Endodermal cell (in vitro differentiated cells): ENCODE measurements around the gene ATE1. TPM values are rescaled to one million over a fixed set of nuclear protein-coding genes. Genes with fewer than 3 reads are reported as not detected.

ENCODE experiments used
- DNase-seq: peaks from one replicate; pipeline ENCODE4 v3.0.0-alpha.2; 2017
- H3K27ac ChIP-seq: 2 replicates; pipeline ENCODE4 v1.5.1; 2013; ENCODE audit warnings: mild to moderate bottlenecking, low read depth, low read length, moderate library complexity
- H3K27me3 ChIP-seq: 2 replicates; pipeline ENCODE4 v1.6.1; 2013; ENCODE audit warnings: mild to moderate bottlenecking, low read length, moderate library complexity; ENCODE audit not compliant: insufficient read depth, control insufficient read depth, poor library complexity, severe bottlenecking
- H3K36me3 ChIP-seq: 2 replicates; pipeline ENCODE4 v1.7.0; 2013; ENCODE audit warnings: mild to moderate bottlenecking, low read length, moderate library complexity; ENCODE audit not compliant: control insufficient read depth, insufficient read depth
- H3K4me1 ChIP-seq: one replicate; pipeline ENCODE4 v1.7.0; 2013; ENCODE audit warnings: low read length; ENCODE audit not compliant: control insufficient read depth, insufficient read depth
- H3K4me3 ChIP-seq: 2 replicates; pipeline ENCODE4 v1.5.1; 2013; ENCODE audit warnings: mild to moderate bottlenecking, low read length, moderate library complexity
- H3K9ac ChIP-seq: 2 replicates; pipeline ENCODE4 v1.6.1; 2013; ENCODE audit warnings: mild to moderate bottlenecking, low read length, moderate library complexity; ENCODE audit not compliant: poor library complexity, severe bottlenecking; ENCODE audit errors: extremely low read depth
- H3K9me3 ChIP-seq: 2 replicates; pipeline ENCODE4 v1.6.1; 2013; ENCODE audit warnings: mild to moderate bottlenecking, low read length, moderate library complexity; ENCODE audit not compliant: control insufficient read depth
- H3K27ac Mint-ChIP-seq: 2 replicates; pipeline ENCODE4 v1.8.0; 2020; ENCODE audit warnings: mixed read lengths
- H3K27me3 Mint-ChIP-seq: 2 replicates; pipeline ENCODE4 v1.8.0; 2021; ENCODE audit warnings: mild to moderate bottlenecking, mixed read lengths; ENCODE audit not compliant: insufficient read depth
- H3K36me3 Mint-ChIP-seq: 2 replicates; pipeline ENCODE4 v1.8.0; 2020; ENCODE audit warnings: low read depth, mixed read lengths
- H3K4me1 Mint-ChIP-seq: 2 replicates; pipeline ENCODE4 v1.8.0; 2020; ENCODE audit warnings: mixed read lengths
- H3K4me3 Mint-ChIP-seq: 2 replicates; pipeline ENCODE4 v1.8.0; 2020; ENCODE audit warnings: mild to moderate bottlenecking, moderate library complexity, mixed read lengths
- H3K9me3 Mint-ChIP-seq: 2 replicates; pipeline ENCODE4 v1.8.0; 2020; ENCODE audit warnings: mild to moderate bottlenecking, mixed read lengths
- WGBS, 2 experiments: methylation state at CpG; one replicate each; pipeline versions ENCODE4 v1.1.5 to v1.1.7; 2013; ENCODE audit warnings: missing lambda C conversion rate in 2 of 2, mixed read lengths in 1 of 2; ENCODE audit not compliant: insufficient coverage in 1 of 2, insufficient read length in 1 of 2; 5-methylcytosine and 5-hydroxymethylcytosine counted together
- total RNA-seq, 2 donors: library from RNA; stranded (reverse); fragmentation: NEBNext Ultra II Directional in 1 of 2; extraction: Animal tissue kit (Norgen Biotek cat#: 25700) in 1 of 2; gene quantifications; 2 replicates in 1 of 2; 3 replicates in 1 of 2; pipeline ENCODE4 v1.2.1, GENCODE V29; 2021
- TF ChIP-seq, protein P1 (sequence below): fragments of 200-600 bp; sonication (generic); conservative IDR thresholded peaks from 2 replicates; pipeline ENCODE4 v1.5.0; 2021; ENCODE audit warnings: antibody characterized with exemption, mild to moderate bottlenecking

Gene ATE1
- total RNA-seq, 2 donors from 2014 or later, result 31.2 to 32.2 TPM

DNA sequence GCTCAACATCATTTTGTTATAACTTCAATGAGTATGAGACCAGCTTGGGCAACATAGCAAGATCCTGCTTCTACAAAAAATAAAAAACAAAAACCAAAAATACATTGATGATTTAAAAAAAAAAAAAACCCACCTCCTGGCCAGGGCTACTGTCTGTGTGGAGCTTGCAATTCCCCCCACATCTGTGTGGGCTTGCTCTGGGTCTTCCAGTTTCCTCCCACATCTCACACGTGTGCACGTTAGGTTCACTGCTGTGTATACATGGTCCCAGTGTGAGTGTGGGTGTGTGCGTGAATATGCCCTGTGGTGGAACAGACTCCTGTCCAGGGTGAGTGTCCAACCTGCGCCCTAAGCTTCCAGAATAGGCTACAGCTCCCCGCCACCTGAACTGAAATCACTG is 41.6 kb downstream of the ATE1 start:
- no peak overlapping the region for H3K27ac ChIP-seq
- Mint-ChIP-seq H3K36me3 (peaks cover 25% of the 10 kb centered on the region), H3K4me1 (peaks cover 23% of the 10 kb centered on the region), H3K4me3 (no peak overlapping the region), H3K27me3 (no peaks in the 10 kb centered on the region), H3K9me3 (no peaks in the 10 kb centered on the region), H3K27ac (no peak overlapping the region)
- no peaks in the 10 kb centered on the region for H3K9me3 ChIP-seq
- H3K27me3 ChIP-seq, result no peaks in the 10 kb centered on the region
- TF ChIP-seq, protein P1, sequence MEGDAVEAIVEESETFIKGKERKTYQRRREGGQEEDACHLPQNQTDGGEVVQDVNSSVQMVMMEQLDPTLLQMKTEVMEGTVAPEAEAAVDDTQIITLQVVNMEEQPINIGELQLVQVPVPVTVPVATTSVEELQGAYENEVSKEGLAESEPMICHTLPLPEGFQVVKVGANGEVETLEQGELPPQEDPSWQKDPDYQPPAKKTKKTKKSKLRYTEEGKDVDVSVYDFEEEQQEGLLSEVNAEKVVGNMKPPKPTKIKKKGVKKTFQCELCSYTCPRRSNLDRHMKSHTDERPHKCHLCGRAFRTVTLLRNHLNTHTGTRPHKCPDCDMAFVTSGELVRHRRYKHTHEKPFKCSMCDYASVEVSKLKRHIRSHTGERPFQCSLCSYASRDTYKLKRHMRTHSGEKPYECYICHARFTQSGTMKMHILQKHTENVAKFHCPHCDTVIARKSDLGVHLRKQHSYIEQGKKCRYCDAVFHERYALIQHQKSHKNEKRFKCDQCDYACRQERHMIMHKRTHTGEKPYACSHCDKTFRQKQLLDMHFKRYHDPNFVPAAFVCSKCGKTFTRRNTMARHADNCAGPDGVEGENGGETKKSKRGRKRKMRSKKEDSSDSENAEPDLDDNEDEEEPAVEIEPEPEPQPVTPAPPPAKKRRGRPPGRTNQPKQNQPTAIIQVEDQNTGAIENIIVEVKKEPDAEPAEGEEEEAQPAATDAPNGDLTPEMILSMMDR, result no peak
- H3K4me1 ChIP-seq, result no peaks in the 10 kb centered on the region
- WGBS, 2 experiments, result 86% methylated on average over 4 of the region's 5 CpGs; no CpG with 5 or more reads in 1 of the 2 experiments
- DNase-seq, result no peak
- peaks cover 29% of the 10 kb centered on the region for H3K36me3 ChIP-seq
- no peak overlapping the region for H3K9ac ChIP-seq
- no peak overlapping the region for H3K4me3 ChIP-seq

DNA sequence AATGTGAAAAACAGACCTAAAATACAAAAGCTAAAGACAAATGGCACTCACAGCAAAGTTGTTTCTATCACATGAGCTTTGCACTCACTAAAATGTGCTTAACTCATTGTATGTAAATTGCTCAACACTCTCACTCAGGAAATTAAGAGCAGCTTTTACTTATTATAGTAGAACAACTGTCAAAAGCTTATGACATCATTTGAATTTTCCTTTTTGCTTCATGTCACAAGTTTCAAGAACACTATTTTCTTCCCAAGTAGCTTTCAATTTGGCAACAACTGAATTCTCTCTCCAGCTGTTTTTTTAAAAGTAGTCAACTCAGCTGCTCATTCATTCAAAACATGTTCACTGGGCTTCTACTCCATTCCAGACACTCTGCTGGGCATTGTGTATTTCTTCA is 46.9 kb downstream of the ATE1 start:
- Mint-ChIP-seq H3K27ac (no peak overlapping the region), H3K27me3 (no peaks in the 10 kb centered on the region), H3K9me3 (no peaks in the 10 kb centered on the region), H3K36me3 (peaks cover 26% of the 10 kb centered on the region), H3K4me3 (no peak overlapping the region), H3K4me1 (peaks cover 32% of the 10 kb centered on the region)
- H3K36me3 ChIP-seq, result peaks cover 27% of the 10 kb centered on the region
- peak overlapping the region; percentile 45 for H3K27ac ChIP-seq
- H3K9me3 ChIP-seq, result peaks cover 3% of the 10 kb centered on the region
- DNase-seq, result no peak
- peaks cover 3% of the 10 kb centered on the region for H3K4me1 ChIP-seq
- no peaks in the 10 kb centered on the region for H3K27me3 ChIP-seq
- TF ChIP-seq, protein P1, result no peak
- H3K4me3 ChIP-seq, result no peak overlapping the region
- no peak overlapping the region for H3K9ac ChIP-seq

DNA sequence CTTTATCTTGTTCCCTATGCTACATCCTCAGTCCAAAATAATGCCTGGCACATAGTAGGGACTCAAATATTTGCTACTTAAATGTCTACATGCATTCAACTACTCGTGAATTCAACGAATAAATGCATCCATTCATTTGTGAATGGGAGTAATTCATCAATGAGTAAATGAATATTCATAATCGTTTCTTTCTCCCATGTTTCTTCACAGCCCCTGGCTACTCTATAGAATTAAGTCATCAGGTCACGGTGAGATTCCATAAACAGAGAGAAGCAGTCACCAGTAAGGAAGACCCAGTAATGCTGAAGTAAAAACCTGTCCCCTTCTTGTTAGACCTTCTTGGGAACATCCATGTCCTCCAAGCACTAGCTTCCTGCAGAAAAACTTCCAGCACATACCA is 48.4 kb downstream of the ATE1 start:
- TF ChIP-seq, protein P1, result no peak
- H3K4me3 Mint-ChIP-seq, result no peak overlapping the region
- no peaks in the 10 kb centered on the region for H3K27me3 Mint-ChIP-seq
- H3K27ac ChIP-seq, result no peak overlapping the region
- no peaks in the 10 kb centered on the region for H3K27me3 ChIP-seq
- H3K9me3 Mint-ChIP-seq, result no peaks in the 10 kb centered on the region
- H3K4me3 ChIP-seq, result no peak overlapping the region
- DNase-seq, result no peak
- peaks cover 31% of the 10 kb centered on the region for H3K36me3 Mint-ChIP-seq
- WGBS, 2 experiments, result 94% methylated on average over 2 to 4 of the region's 4 CpGs
- H3K27ac Mint-ChIP-seq, result no peak overlapping the region
- peaks cover 32% of the 10 kb centered on the region for H3K4me1 Mint-ChIP-seq
- peaks cover 26% of the 10 kb centered on the region for H3K36me3 ChIP-seq
- no peak overlapping the region for H3K9ac ChIP-seq
- peaks cover 9% of the 10 kb centered on the region for H3K9me3 ChIP-seq
- peaks cover 3% of the 10 kb centered on the region for H3K4me1 ChIP-seq
